ENCODE results near the gene AFM. TPM values are rescaled to one million over a fixed set of nuclear protein-coding genes. Genes with fewer than 3 reads are reported as not detected.

Gene AFM
- total and polyA plus RNA-seq, 2 of the 13 experiments (the other 11 are each of a cell fraction or from before 2014, with no cell fraction given): 0.13 to 1.8 TPM

DNA sequence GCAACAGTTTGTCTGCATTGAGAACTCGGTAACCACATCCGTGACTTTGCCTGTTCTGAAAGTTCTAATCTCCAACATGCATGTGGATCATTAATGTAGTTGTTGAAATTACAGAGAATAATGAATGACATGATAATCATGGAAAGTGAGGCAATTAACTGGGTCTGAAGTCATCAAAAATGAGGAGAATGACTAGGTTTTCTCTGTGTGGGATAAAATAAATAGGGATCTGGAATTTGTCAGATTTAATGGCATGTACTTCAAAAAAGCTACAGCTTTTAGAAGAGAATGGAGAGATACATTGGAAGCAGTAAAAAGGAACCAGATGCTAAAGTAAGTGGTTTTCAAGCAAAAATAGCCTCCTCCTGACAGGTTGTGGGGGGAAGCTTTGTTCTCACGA is 59.3 kb downstream of the AFM start:
- H3K27me3 ChIP-seq (ENCODE audit: control insufficient read depth in 1 of 2, insufficient read depth in 2 of 2, low read length in 2 of 2): no peaks in the 10 kb centered on the region
- no peak for TF ChIP-seq YEATS2 (CRISPR knock-in tag; IDR thresholded peaks at IDR 0.05; ENCODE audit: borderline replicate concordance)
- TF ChIP-seq, protein P1, sequence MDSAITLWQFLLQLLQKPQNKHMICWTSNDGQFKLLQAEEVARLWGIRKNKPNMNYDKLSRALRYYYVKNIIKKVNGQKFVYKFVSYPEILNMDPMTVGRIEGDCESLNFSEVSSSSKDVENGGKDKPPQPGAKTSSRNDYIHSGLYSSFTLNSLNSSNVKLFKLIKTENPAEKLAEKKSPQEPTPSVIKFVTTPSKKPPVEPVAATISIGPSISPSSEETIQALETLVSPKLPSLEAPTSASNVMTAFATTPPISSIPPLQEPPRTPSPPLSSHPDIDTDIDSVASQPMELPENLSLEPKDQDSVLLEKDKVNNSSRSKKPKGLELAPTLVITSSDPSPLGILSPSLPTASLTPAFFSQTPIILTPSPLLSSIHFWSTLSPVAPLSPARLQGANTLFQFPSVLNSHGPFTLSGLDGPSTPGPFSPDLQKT (CRISPR knock-in tag; IDR thresholded peaks at IDR 0.05; ENCODE audit: borderline replicate concordance): no peak
- TF ChIP-seq ZNF784 (CRISPR knock-in tag; IDR thresholded peaks at IDR 0.05; ENCODE audit: borderline replicate concordance): no peak
- no peak for TF ChIP-seq CREM (IDR thresholded peaks at IDR 0.05)
- TF ChIP-seq CREM (CRISPR knock-in tag; IDR thresholded peaks at IDR 0.05): no peak
- H3K79me2 ChIP-seq (ENCODE audit: insufficient read depth, low read length): no peaks in the 10 kb centered on the region
- no peaks in the 10 kb centered on the region for H3K36me3 ChIP-seq (replicated peaks in 1 of 2; ENCODE audit: control insufficient read depth in 1 of 2, insufficient read depth in 2 of 2, low read length in 2 of 2)
- 60% methylated on average over 3 of the region's 3 CpGs for WGBS (ENCODE audit: low lambda C conversion rate)
- BruUV-seq (replicated peaks): no TSS peak
- in situ Hi-C loops (cut with HindIII; ENCODE audit: extremely low pct_ligation_motif_present, low pct_unique_long_range_greater_than_20kb): no loop called here
- peaks cover 24% of the 10 kb centered on the region for H3K4me1 ChIP-seq (ENCODE audit: insufficient read depth, low read length)
- no peaks in the 10 kb centered on the region for H3K9me3 ChIP-seq (ENCODE audit: low read length)
- ATAC-seq (no peak), DNase-seq (ENCODE audit: low spot score) (no peak), FAIRE-seq (no peak)
- CTCF ChIA-PET (ENCODE audit: low intra/inter-chr PET ratio, low total read pairs): no interaction called here
- no peak overlapping the region for H3K4me3 ChIP-seq (replicated peaks in 1 of 3; ENCODE audit: insufficient read depth in 1 of 3, low read depth in 2 of 3, low read length in 3 of 3)
- H2AFZ ChIP-seq (ENCODE audit: low read length): no peak overlapping the region
- H4K20me1 ChIP-seq (ENCODE audit: insufficient read depth, low read length): no peaks in the 10 kb centered on the region
- POLR2A ChIA-PET: no interaction called here
- intact Hi-C loops (cut with micrococcal nuclease; ENCODE audit: unreplicated experiment): no loop called here
- H3K4me2 ChIP-seq (ENCODE audit: low read depth, low read length): no peak overlapping the region
- no peak overlapping the region for H3K27ac ChIP-seq (ENCODE audit: extremely low read length, insufficient read depth, low read length)
- no peak overlapping the region for H3K9ac ChIP-seq (ENCODE audit: insufficient read depth, low read depth, low read length)

DNA sequence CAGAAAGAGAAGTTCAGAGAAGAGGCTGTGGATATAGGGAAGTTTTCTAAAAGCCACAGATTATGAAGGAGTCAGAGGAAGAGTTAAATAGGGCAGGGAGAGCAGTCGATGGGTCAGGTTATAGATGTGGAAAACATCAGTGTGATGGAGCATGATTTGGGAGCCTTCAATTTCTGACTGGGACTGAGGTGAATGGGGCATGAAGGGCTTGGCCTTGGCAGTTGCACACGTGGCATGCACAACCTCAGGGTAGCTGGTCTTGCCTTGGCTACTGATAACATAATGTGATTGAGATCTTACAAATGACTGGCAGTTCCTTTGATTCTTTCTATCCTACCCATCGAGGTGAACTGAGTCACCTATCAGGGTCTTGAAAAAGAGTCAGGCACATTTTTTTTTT is 59.7 kb downstream of the AFM start:
- intact Hi-C loops (cut with micrococcal nuclease; ENCODE audit: unreplicated experiment) (no loop called here), in situ Hi-C loops (cut with HindIII; ENCODE audit: extremely low pct_ligation_motif_present, low pct_unique_long_range_greater_than_20kb) (no loop called here)
- Histone ChIP-seq H3K27me3 (ENCODE audit: control insufficient read depth in 1 of 2, insufficient read depth in 2 of 2, low read length in 2 of 2) (no peaks in the 10 kb centered on the region), H3K4me2 (ENCODE audit: low read depth, low read length) (no peak overlapping the region), H2AFZ (ENCODE audit: low read length) (no peak overlapping the region), H3K27ac (ENCODE audit: extremely low read length, insufficient read depth, low read length) (no peak overlapping the region), H3K4me3 (replicated peaks in 1 of 3; ENCODE audit: insufficient read depth in 1 of 3, low read depth in 2 of 3, low read length in 3 of 3) (no peak overlapping the region), H3K9ac (ENCODE audit: insufficient read depth, low read depth, low read length) (no peak overlapping the region), H3K4me1 (ENCODE audit: insufficient read depth, low read length) (peaks cover 20% of the 10 kb centered on the region), H4K20me1 (ENCODE audit: insufficient read depth, low read length) (no peaks in the 10 kb centered on the region), H3K79me2 (ENCODE audit: insufficient read depth, low read length) (no peaks in the 10 kb centered on the region), H3K36me3 (replicated peaks in 1 of 2; ENCODE audit: control insufficient read depth in 1 of 2, insufficient read depth in 2 of 2, low read length in 2 of 2) (no peaks in the 10 kb centered on the region), H3K9me3 (ENCODE audit: low read length) (no peaks in the 10 kb centered on the region)
- 22% methylated on average over 3 of the region's 3 CpGs for WGBS (ENCODE audit: low lambda C conversion rate)
- DNase-seq (ENCODE audit: low spot score): no peak
- ChIA-PET CTCF (ENCODE audit: low intra/inter-chr PET ratio, low total read pairs) (no interaction called here), POLR2A (no interaction called here)
- no TSS peak for BruUV-seq (replicated peaks)
- no peak for FAIRE-seq
- no peak for ATAC-seq
- TF ChIP-seq, protein P2, sequence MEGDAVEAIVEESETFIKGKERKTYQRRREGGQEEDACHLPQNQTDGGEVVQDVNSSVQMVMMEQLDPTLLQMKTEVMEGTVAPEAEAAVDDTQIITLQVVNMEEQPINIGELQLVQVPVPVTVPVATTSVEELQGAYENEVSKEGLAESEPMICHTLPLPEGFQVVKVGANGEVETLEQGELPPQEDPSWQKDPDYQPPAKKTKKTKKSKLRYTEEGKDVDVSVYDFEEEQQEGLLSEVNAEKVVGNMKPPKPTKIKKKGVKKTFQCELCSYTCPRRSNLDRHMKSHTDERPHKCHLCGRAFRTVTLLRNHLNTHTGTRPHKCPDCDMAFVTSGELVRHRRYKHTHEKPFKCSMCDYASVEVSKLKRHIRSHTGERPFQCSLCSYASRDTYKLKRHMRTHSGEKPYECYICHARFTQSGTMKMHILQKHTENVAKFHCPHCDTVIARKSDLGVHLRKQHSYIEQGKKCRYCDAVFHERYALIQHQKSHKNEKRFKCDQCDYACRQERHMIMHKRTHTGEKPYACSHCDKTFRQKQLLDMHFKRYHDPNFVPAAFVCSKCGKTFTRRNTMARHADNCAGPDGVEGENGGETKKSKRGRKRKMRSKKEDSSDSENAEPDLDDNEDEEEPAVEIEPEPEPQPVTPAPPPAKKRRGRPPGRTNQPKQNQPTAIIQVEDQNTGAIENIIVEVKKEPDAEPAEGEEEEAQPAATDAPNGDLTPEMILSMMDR (CRISPR knock-in tag; IDR thresholded peaks at IDR 0.05): no peak
- TF ChIP-seq, protein P3, sequence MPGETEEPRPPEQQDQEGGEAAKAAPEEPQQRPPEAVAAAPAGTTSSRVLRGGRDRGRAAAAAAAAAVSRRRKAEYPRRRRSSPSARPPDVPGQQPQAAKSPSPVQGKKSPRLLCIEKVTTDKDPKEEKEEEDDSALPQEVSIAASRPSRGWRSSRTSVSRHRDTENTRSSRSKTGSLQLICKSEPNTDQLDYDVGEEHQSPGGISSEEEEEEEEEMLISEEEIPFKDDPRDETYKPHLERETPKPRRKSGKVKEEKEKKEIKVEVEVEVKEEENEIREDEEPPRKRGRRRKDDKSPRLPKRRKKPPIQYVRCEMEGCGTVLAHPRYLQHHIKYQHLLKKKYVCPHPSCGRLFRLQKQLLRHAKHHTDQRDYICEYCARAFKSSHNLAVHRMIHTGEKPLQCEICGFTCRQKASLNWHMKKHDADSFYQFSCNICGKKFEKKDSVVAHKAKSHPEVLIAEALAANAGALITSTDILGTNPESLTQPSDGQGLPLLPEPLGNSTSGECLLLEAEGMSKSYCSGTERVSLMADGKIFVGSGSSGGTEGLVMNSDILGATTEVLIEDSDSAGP (CRISPR knock-in tag; IDR thresholded peaks at IDR 0.05; ENCODE audit: borderline replicate concordance): no peak
- TF ChIP-seq, protein P4, sequence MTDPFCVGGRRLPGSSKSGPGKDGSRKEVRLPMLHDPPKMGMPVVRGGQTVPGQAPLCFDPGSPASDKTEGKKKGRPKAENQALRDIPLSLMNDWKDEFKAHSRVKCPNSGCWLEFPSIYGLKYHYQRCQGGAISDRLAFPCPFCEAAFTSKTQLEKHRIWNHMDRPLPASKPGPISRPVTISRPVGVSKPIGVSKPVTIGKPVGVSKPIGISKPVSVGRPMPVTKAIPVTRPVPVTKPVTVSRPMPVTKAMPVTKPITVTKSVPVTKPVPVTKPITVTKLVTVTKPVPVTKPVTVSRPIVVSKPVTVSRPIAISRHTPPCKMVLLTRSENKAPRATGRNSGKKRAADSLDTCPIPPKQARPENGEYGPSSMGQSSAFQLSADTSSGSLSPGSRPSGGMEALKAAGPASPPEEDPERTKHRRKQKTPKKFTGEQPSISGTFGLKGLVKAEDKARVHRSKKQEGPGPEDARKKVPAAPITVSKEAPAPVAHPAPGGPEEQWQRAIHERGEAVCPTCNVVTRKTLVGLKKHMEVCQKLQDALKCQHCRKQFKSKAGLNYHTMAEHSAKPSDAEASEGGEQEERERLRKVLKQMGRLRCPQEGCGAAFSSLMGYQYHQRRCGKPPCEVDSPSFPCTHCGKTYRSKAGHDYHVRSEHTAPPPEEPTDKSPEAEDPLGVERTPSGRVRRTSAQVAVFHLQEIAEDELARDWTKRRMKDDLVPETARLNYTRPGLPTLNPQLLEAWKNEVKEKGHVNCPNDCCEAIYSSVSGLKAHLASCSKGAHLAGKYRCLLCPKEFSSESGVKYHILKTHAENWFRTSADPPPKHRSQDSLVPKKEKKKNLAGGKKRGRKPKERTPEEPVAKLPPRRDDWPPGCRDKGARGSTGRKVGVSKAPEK (CRISPR knock-in tag; IDR thresholded peaks at IDR 0.05; ENCODE audit: borderline replicate concordance): no peak
- TF ChIP-seq ETV5 (CRISPR knock-in tag; IDR thresholded peaks at IDR 0.05; ENCODE audit: borderline replicate concordance): no peak
- TF ChIP-seq ZNF782 (CRISPR knock-in tag; IDR thresholded peaks at IDR 0.05; ENCODE audit: borderline replicate concordance): no peak
